HFF-Myc (cell line): ENCODE results near the gene PTPRA.
"Not testable (repeated sequence)": the region's sequence is repeated elsewhere in the genome, so short reads cannot be mapped to it uniquely, and the experiment has no call there.

ENCODE experiments used
- DNase-seq: peaks from one replicate; pipeline ENCODE4 v3.0.0-alpha.2; 2011; ENCODE audit warnings: low read depth; ENCODE audit errors: extremely low read depth
- H3K4me3 ChIP-seq: replicated peaks from 2 replicates; pipeline ENCODE4 v1.5.1; 2011; ENCODE audit warnings: low read depth, mild to moderate bottlenecking, control low read depth, low read length
- CTCF ChIP-seq: IDR thresholded peaks from 2 replicates; pipeline ENCODE4 v1.5.1; 2012; ENCODE audit warnings: mild to moderate bottlenecking, low read depth, low read length, control low read depth; ENCODE audit errors: missing control alignments

Gene PTPRA

GRCh38 chr20:3068986-3069900, 196.0 kb downstream of the PTPRA start:
- no peak for TF ChIP-seq CTCF
- no peak for DNase-seq
- H3K4me3 ChIP-seq: no peak overlapping the region

- no peak overlapping the region for H3K4me3 ChIP-seq
- TF ChIP-seq CTCF: no peak
- DNase-seq: no peak
Measured at GRCh38 chr20:3070725-3071124, 197.4 kb downstream of the PTPRA start.

- no peak for TF ChIP-seq CTCF
- DNase-seq: no peak
- H3K4me3 ChIP-seq: no peak overlapping the region; the same call in 1 of the 2 replicates
Measured at GRCh38 chr20:3071266-3071609, 198.0 kb downstream of the PTPRA start.

GRCh38 chr20:3071610-3072529, 198.6 kb downstream of the PTPRA start, which contains the start of gene OXT:
OXT (plus strand) TSS chr20:3071620; CDS start chr20:3071656, 36 bp downstream.
- no peak within 1 kb of the TSS; the same call in 1 of the 2 replicates for H3K4me3 ChIP-seq

GRCh38 chr20:3072530-3073250, 199.4 kb downstream of the PTPRA start:
- DNase-seq: no peak
- TF ChIP-seq CTCF: no peak
- no peak overlapping the region for H3K4me3 ChIP-seq

More at GRCh38 chr20:3071610-3072529, 198.6 kb downstream of the PTPRA start, which contains the start of gene OXT:
- TF ChIP-seq CTCF: no peak
- no peak for DNase-seq

GRCh38 chr20:3073251-3073643, 200.0 kb downstream of the PTPRA start:
- DNase-seq, H3K4me3 ChIP-seq: not testable (repeated sequence)
